HEK293 (cell line): ENCODE results near the gene DHX16.
A peak's percentile ranks its signal among the peaks of the same experiment; 100 is the strongest.

Source experiments
- CTCF ChIA-PET: fragments of 350-600 bp; formaldehyde crosslinking; extraction: SDS; loops from one replicate; lab custom pipeline; 2021; ENCODE audit warnings: antibody characterized with exemption; lab: Yijun Ruan, JAX
- POLR2A ChIA-PET: fragments of 300-600 bp; formaldehyde crosslinking; extraction: SDS; loops from one replicate; lab custom pipeline; 2020; ENCODE audit warnings: antibody characterized with exemption, inconsistent platforms; lab: Yijun Ruan, JAX
- H3K27ac ChIP-seq: fragments of 200-500 bp; sonication (Bioruptor generic); 2 replicates; pipeline ENCODE4 v1.5.1; 2014; ENCODE audit warnings: low read depth, low read length, control low read depth, inconsistent platforms; ENCODE audit errors: extremely low read depth
- H3K36me3 ChIP-seq, 2 experiments: fragments of 200-500 bp in 1 of 2; sonication (Bioruptor generic) in 1 of 2; 1 replicate in 1 of 2; 2 replicates in 1 of 2; pipeline ENCODE4 v1.5.1; 2014 to 2017; ENCODE audit warnings: inconsistent platforms in 2 of 2, low read length in 2 of 2; ENCODE audit not compliant: control insufficient read depth in 2 of 2, insufficient read depth in 1 of 2
- H3K4me1 ChIP-seq: fragments of 200-500 bp; sonication (Bioruptor generic); 2 replicates; pipeline ENCODE4 v1.5.1; 2014; ENCODE audit warnings: mild to moderate bottlenecking, low read length, inconsistent platforms; ENCODE audit not compliant: control insufficient read depth, insufficient read depth
- H3K4me3 ChIP-seq: 2 replicates; pipeline ENCODE4 v1.5.1; 2011; ENCODE audit warnings: low read depth, mild to moderate bottlenecking, control low read depth, low read length, moderate library complexity
- H3K9me3 ChIP-seq: fragments of 200-500 bp; sonication (Bioruptor generic); 2 replicates; pipeline ENCODE4 v1.5.1; 2014; ENCODE audit warnings: low read depth, low read length, inconsistent platforms; ENCODE audit not compliant: control insufficient read depth, insufficient read depth
- BCL11B ChIP-seq: fragments of 450-650 bp; formaldehyde crosslinking; IDR thresholded peaks from 2 replicates; pipeline ENCODE4 v1.5.1; 2016; ENCODE audit warnings: low read depth, missing biosample characterization, missing genetic modification characterization
- IKZF3 ChIP-seq: fragments of 450-650 bp; IDR thresholded peaks from 2 replicates; pipeline ENCODE4 v1.5.0; 2018; ENCODE audit warnings: missing biosample characterization, mild to moderate bottlenecking, missing genetic modification characterization, moderate library complexity
- INSM2 ChIP-seq: fragments of 450-650 bp; formaldehyde crosslinking; IDR thresholded peaks from 2 replicates; pipeline ENCODE4 v1.5.1; 2016; ENCODE audit warnings: missing biosample characterization, missing genetic modification characterization
- KLF17 ChIP-seq: fragments of 450-650 bp; formaldehyde crosslinking; IDR thresholded peaks from 2 replicates; pipeline ENCODE4 v1.5.1; 2016; ENCODE audit warnings: missing biosample characterization, missing genetic modification characterization
- MEIS1 ChIP-seq: sonication (generic); formaldehyde crosslinking; IDR thresholded peaks from 2 replicates; pipeline ENCODE4 v1.8.1; 2022; ENCODE audit warnings: missing genetic modification reagents, mild to moderate bottlenecking, borderline replicate concordance
- SETDB1 ChIP-seq: IDR thresholded peaks from one replicate; pipeline ENCODE4 v1.6.1; 2017; ENCODE audit warnings: mild to moderate bottlenecking, low read length, moderate library complexity, mixed read lengths; ENCODE audit not compliant: insufficient read length
- TCF7L2 ChIP-seq: IDR thresholded peaks from 2 replicates; pipeline ENCODE4 v1.6.1; 2011; ENCODE audit warnings: low read depth, mild to moderate bottlenecking, inconsistent platforms, low read length, moderate library complexity, borderline replicate concordance
- ZFHX2 ChIP-seq: fragments of 450-650 bp; formaldehyde crosslinking; conservative IDR thresholded peaks from 2 replicates; pipeline ENCODE4 v1.5.1; 2016; ENCODE audit warnings: missing biosample characterization, missing genetic modification characterization
- ZNF121 ChIP-seq: fragments of 450-650 bp; formaldehyde crosslinking; IDR thresholded peaks from 2 replicates; pipeline ENCODE4 v1.5.1; 2016; ENCODE audit warnings: missing biosample characterization, missing genetic modification characterization
- ZNF132 ChIP-seq: fragments of 450-650 bp; formaldehyde crosslinking; IDR thresholded peaks from 2 replicates; pipeline ENCODE4 v1.5.1; 2017; ENCODE audit warnings: missing biosample characterization, missing genetic modification characterization, borderline replicate concordance
- ZNF146 ChIP-seq: fragments of 450-650 bp; formaldehyde crosslinking; IDR thresholded peaks from 2 replicates; pipeline ENCODE4 v1.5.1; 2016; ENCODE audit warnings: missing biosample characterization, missing genetic modification characterization
- ZNF2 ChIP-seq: fragments of 450-650 bp; formaldehyde crosslinking; IDR thresholded peaks from 2 replicates; pipeline ENCODE4 v1.5.1; 2016; ENCODE audit warnings: missing biosample characterization, missing genetic modification characterization
- ZNF202 ChIP-seq: fragments of 450-650 bp; formaldehyde crosslinking; IDR thresholded peaks from 2 replicates; pipeline ENCODE4 v1.5.1; 2016; ENCODE audit warnings: missing biosample characterization, missing genetic modification characterization, borderline replicate concordance
- ZNF211 ChIP-seq: fragments of 450-650 bp; formaldehyde crosslinking; IDR thresholded peaks from 2 replicates; pipeline ENCODE4 v1.5.1; 2016; ENCODE audit warnings: low read depth, missing biosample characterization, missing genetic modification characterization
- ZNF214 ChIP-seq: fragments of 450-650 bp; formaldehyde crosslinking; IDR thresholded peaks from 2 replicates; pipeline ENCODE4 v1.5.1; 2017; ENCODE audit warnings: missing biosample characterization, mild to moderate bottlenecking, missing genetic modification characterization, borderline replicate concordance
- ZNF311 ChIP-seq: fragments of 450-650 bp; formaldehyde crosslinking; IDR thresholded peaks from 2 replicates; pipeline ENCODE4 v1.5.1; 2017; ENCODE audit warnings: missing biosample characterization, missing genetic modification characterization, borderline replicate concordance
- ZNF324 ChIP-seq: fragments of 450-650 bp; formaldehyde crosslinking; IDR thresholded peaks from 2 replicates; pipeline ENCODE4 v1.5.1; 2016; ENCODE audit warnings: missing biosample characterization, missing genetic modification characterization
- ZNF350 ChIP-seq: fragments of 450-650 bp; formaldehyde crosslinking; IDR thresholded peaks from 2 replicates; pipeline ENCODE4 v1.5.0; 2017; ENCODE audit warnings: missing biosample characterization, mild to moderate bottlenecking, missing genetic modification characterization
- ZNF404 ChIP-seq: fragments of 450-650 bp; formaldehyde crosslinking; IDR thresholded peaks from 2 replicates; pipeline ENCODE4 v1.5.1; 2017; ENCODE audit warnings: missing biosample characterization, missing genetic modification characterization
- ZNF48 ChIP-seq: fragments of 450-650 bp; formaldehyde crosslinking; IDR thresholded peaks from 2 replicates; pipeline ENCODE4 v1.5.1; 2016; ENCODE audit warnings: missing biosample characterization, missing genetic modification characterization
- ZNF510 ChIP-seq: fragments of 450-650 bp; formaldehyde crosslinking; IDR thresholded peaks from 2 replicates; pipeline ENCODE4 v1.5.1; 2018; ENCODE audit warnings: mild to moderate bottlenecking, missing genetic modification characterization, missing biosample characterization; ENCODE audit not compliant: insufficient replicate concordance
- ZNF558 ChIP-seq: fragments of 450-650 bp; formaldehyde crosslinking; IDR thresholded peaks from 2 replicates; pipeline ENCODE4 v1.5.1; 2016; ENCODE audit warnings: missing biosample characterization, missing genetic modification characterization
- ZNF610 ChIP-seq: fragments of 450-650 bp; formaldehyde crosslinking; IDR thresholded peaks from 2 replicates; pipeline ENCODE4 v1.5.1; 2016; ENCODE audit warnings: missing biosample characterization, missing genetic modification characterization, borderline replicate concordance
- ZNF747 ChIP-seq: fragments of 450-650 bp; formaldehyde crosslinking; IDR thresholded peaks from 2 replicates; pipeline ENCODE4 v1.5.1; 2016; ENCODE audit warnings: missing biosample characterization, missing genetic modification characterization
- ZSCAN30 ChIP-seq: fragments of 450-650 bp; IDR thresholded peaks from 2 replicates; pipeline ENCODE4 v1.5.1; 2018; ENCODE audit warnings: missing biosample characterization, mild to moderate bottlenecking, missing genetic modification characterization, moderate library complexity
- TF ChIP-seq, protein P1 (sequence below): fragments of 450-650 bp; formaldehyde crosslinking; IDR thresholded peaks from 2 replicates; pipeline ENCODE4 v1.5.1; 2016; ENCODE audit warnings: missing biosample characterization, missing genetic modification characterization
- TF ChIP-seq, protein P2 (sequence below): fragments of 450-650 bp; formaldehyde crosslinking; IDR thresholded peaks from 2 replicates; pipeline ENCODE4 v1.5.1; 2016; ENCODE audit warnings: missing biosample characterization, missing genetic modification characterization
- TF ChIP-seq, protein P3 (sequence below): fragments of 450-650 bp; formaldehyde crosslinking; IDR thresholded peaks from 2 replicates; pipeline ENCODE4 v1.5.1; 2017; ENCODE audit warnings: missing biosample characterization, missing genetic modification characterization

The DHX16 gene

GRCh38 chr6:30682143-30683117 is 9.6 kb upstream of the DHX16 start:
- CTCF ChIA-PET = interaction anchor here (0.6 to 19.6 kb wide), 10 partner anchors 9 to 1280 kb away, joined by 3 to 692 read pairs (median 4); partner anchors contain the start of genes DHX16, MDC1 and TUBB
- no peaks in the 10 kb centered on the region for H3K9me3 ChIP-seq
- H3K36me3 ChIP-seq = peaks cover 11 to 19% of the 10 kb centered on the region in 2 experiments; a peak in 2 of 3 replicates
- peak overlapping the region; percentile 70 for H3K27ac ChIP-seq
- peaks cover 23% of the 10 kb centered on the region for H3K4me1 ChIP-seq
- peak overlapping the region; percentile 16 for H3K4me3 ChIP-seq
- POLR2A ChIA-PET = interaction anchor here (0.5 to 7.6 kb wide), 14 partner anchors 8 to 941 kb away, joined by 3 to 120 read pairs (median 6); partner anchors contain the start of genes DHX16, IER3, MDC1 and NRM
- TF ChIP-seq SETDB1 (no peak), ZNF211 (tag by site-specific recombination) (no peak), MEIS1 (CRISPR knock-in tag) (no peak), IKZF3 (tag by site-specific recombination) (no peak), ZNF48 (no peak), ZSCAN30 (tag by site-specific recombination) (no peak), ZNF350 (tag by site-specific recombination) (no peak), TCF7L2 (no peak), ZNF214 (tag by site-specific recombination) (no peak), ZNF121 (tag by site-specific recombination) (no peak), ZNF747 (tag by site-specific recombination) (no peak), ZFHX2 (tag by site-specific recombination) (no peak), ZNF146 (tag by site-specific recombination) (no peak), ZNF202 (tag by site-specific recombination) (no peak), ZNF558 (tag by site-specific recombination) (no peak), ZNF2 (tag by site-specific recombination) (no peak), ZNF132 (tag by site-specific recombination) (no peak), ZNF311 (no peak), ZNF404 (tag by site-specific recombination) (no peak), ZNF610 (no peak), INSM2 (tag by site-specific recombination) (no peak), BCL11B (no peak), KLF17 (tag by site-specific recombination) (0 out of 2 replicates have a peak, but pooled peaks have one; percentile 38), ZNF510 (tag by site-specific recombination) (no peak), ZNF324 (tag by site-specific recombination) (no peak; the same call in 1 of the 2 replicates)
- TF ChIP-seq, protein P1, sequence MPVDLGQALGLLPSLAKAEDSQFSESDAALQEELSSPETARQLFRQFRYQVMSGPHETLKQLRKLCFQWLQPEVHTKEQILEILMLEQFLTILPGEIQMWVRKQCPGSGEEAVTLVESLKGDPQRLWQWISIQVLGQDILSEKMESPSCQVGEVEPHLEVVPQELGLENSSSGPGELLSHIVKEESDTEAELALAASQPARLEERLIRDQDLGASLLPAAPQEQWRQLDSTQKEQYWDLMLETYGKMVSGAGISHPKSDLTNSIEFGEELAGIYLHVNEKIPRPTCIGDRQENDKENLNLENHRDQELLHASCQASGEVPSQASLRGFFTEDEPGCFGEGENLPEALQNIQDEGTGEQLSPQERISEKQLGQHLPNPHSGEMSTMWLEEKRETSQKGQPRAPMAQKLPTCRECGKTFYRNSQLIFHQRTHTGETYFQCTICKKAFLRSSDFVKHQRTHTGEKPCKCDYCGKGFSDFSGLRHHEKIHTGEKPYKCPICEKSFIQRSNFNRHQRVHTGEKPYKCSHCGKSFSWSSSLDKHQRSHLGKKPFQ = no peak
- TF ChIP-seq, protein P2, sequence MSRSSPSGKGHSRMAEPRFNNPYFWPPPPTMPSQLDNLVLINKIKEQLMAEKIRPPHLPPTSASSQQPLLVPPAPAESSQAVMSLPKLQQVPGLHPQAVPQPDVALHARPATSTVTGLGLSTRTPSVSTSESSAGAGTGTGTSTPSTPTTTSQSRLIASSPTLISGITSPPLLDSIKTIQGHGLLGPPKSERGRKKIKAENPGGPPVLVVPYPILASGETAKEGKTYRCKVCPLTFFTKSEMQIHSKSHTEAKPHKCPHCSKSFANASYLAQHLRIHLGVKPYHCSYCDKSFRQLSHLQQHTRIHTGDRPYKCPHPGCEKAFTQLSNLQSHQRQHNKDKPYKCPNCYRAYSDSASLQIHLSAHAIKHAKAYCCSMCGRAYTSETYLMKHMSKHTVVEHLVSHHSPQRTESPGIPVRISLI (tag by site-specific recombination) = peak; percentile 51; the same call in 1 of the 2 replicates
- TF ChIP-seq, protein P3, sequence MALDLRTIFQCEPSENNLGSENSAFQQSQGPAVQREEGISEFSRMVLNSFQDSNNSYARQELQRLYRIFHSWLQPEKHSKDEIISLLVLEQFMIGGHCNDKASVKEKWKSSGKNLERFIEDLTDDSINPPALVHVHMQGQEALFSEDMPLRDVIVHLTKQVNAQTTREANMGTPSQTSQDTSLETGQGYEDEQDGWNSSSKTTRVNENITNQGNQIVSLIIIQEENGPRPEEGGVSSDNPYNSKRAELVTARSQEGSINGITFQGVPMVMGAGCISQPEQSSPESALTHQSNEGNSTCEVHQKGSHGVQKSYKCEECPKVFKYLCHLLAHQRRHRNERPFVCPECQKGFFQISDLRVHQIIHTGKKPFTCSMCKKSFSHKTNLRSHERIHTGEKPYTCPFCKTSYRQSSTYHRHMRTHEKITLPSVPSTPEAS (tag by site-specific recombination) = no peak
